Endodermal cell (in vitro differentiated cells): Measurements from ENCODE around the gene DOK3. TPM values are rescaled to one million over a fixed set of nuclear protein-coding genes. Genes with fewer than 3 reads are reported as not detected.
A peak's percentile ranks its signal among the peaks of the same experiment; 100 is the strongest.

Experiments used
- DNase-seq: peaks from one replicate; pipeline ENCODE4 v3.0.0-alpha.2; 2017
- H3K27ac ChIP-seq: 2 replicates; pipeline ENCODE4 v1.5.1; 2013; ENCODE audit warnings: mild to moderate bottlenecking, low read depth, low read length, moderate library complexity
- H3K27me3 ChIP-seq: 2 replicates; pipeline ENCODE4 v1.6.1; 2013; ENCODE audit warnings: mild to moderate bottlenecking, low read length, moderate library complexity; ENCODE audit not compliant: insufficient read depth, control insufficient read depth, poor library complexity, severe bottlenecking
- H3K36me3 ChIP-seq: 2 replicates; pipeline ENCODE4 v1.7.0; 2013; ENCODE audit warnings: mild to moderate bottlenecking, low read length, moderate library complexity; ENCODE audit not compliant: control insufficient read depth, insufficient read depth
- H3K4me1 ChIP-seq: one replicate; pipeline ENCODE4 v1.7.0; 2013; ENCODE audit warnings: low read length; ENCODE audit not compliant: control insufficient read depth, insufficient read depth
- H3K4me3 ChIP-seq: 2 replicates; pipeline ENCODE4 v1.5.1; 2013; ENCODE audit warnings: mild to moderate bottlenecking, low read length, moderate library complexity
- H3K9ac ChIP-seq: 2 replicates; pipeline ENCODE4 v1.6.1; 2013; ENCODE audit warnings: mild to moderate bottlenecking, low read length, moderate library complexity; ENCODE audit not compliant: poor library complexity, severe bottlenecking; ENCODE audit errors: extremely low read depth
- H3K9me3 ChIP-seq: 2 replicates; pipeline ENCODE4 v1.6.1; 2013; ENCODE audit warnings: mild to moderate bottlenecking, low read length, moderate library complexity; ENCODE audit not compliant: control insufficient read depth
- H3K27ac Mint-ChIP-seq: 2 replicates; pipeline ENCODE4 v1.8.0; 2020; ENCODE audit warnings: mixed read lengths
- H3K27me3 Mint-ChIP-seq: 2 replicates; pipeline ENCODE4 v1.8.0; 2021; ENCODE audit warnings: mild to moderate bottlenecking, mixed read lengths; ENCODE audit not compliant: insufficient read depth
- H3K36me3 Mint-ChIP-seq: 2 replicates; pipeline ENCODE4 v1.8.0; 2020; ENCODE audit warnings: low read depth, mixed read lengths
- H3K4me1 Mint-ChIP-seq: 2 replicates; pipeline ENCODE4 v1.8.0; 2020; ENCODE audit warnings: mixed read lengths
- H3K4me3 Mint-ChIP-seq: 2 replicates; pipeline ENCODE4 v1.8.0; 2020; ENCODE audit warnings: mild to moderate bottlenecking, moderate library complexity, mixed read lengths
- H3K9me3 Mint-ChIP-seq: 2 replicates; pipeline ENCODE4 v1.8.0; 2020; ENCODE audit warnings: mild to moderate bottlenecking, mixed read lengths
- CTCF ChIP-seq: fragments of 200-600 bp; sonication (generic); conservative IDR thresholded peaks from 2 replicates; pipeline ENCODE4 v1.5.0; 2021; ENCODE audit warnings: antibody characterized with exemption, mild to moderate bottlenecking
- WGBS, 2 experiments: methylation state at CpG; one replicate each; pipeline versions ENCODE4 v1.1.5 to v1.1.7; 2013; ENCODE audit warnings: missing lambda C conversion rate in 2 of 2, mixed read lengths in 1 of 2; ENCODE audit not compliant: insufficient coverage in 1 of 2, insufficient read length in 1 of 2; 5-methylcytosine and 5-hydroxymethylcytosine counted together
- total RNA-seq, 2 donors: library from RNA; stranded (reverse); fragmentation: NEBNext Ultra II Directional in 1 of 2; extraction: Animal tissue kit (Norgen Biotek cat#: 25700) in 1 of 2; gene quantifications; 2 replicates in 1 of 2; 3 replicates in 1 of 2; pipeline ENCODE4 v1.2.1, GENCODE V29; 2021

The DOK3 gene
- total RNA-seq, 2 donors from 2014 or later: 2.1 to 7.7 TPM

GRCh38 chr5:177548495-177548894, 38.9 kb upstream of the DOK3 start:
- Mint-ChIP-seq H3K36me3 (peaks cover 36% of the 10 kb centered on the region), H3K4me1 (peaks cover 42% of the 10 kb centered on the region), H3K9me3 (no peaks in the 10 kb centered on the region), H3K27me3 (no peaks in the 10 kb centered on the region), H3K4me3 (no peak overlapping the region), H3K27ac (peak overlapping the region; percentile 11)
- WGBS, 2 experiments: 71 to 98% methylated on average over 1 of the region's 1 CpG
- no peak for TF ChIP-seq CTCF
- no peak overlapping the region for H3K9ac ChIP-seq
- H3K27ac ChIP-seq: no peak overlapping the region
- DNase-seq: no peak
- H3K27me3 ChIP-seq: no peaks in the 10 kb centered on the region
- no peaks in the 10 kb centered on the region for H3K9me3 ChIP-seq
- H3K36me3 ChIP-seq: peaks cover 58% of the 10 kb centered on the region
- H3K4me1 ChIP-seq: peaks cover 29% of the 10 kb centered on the region
- no peak overlapping the region for H3K4me3 ChIP-seq

DNA sequence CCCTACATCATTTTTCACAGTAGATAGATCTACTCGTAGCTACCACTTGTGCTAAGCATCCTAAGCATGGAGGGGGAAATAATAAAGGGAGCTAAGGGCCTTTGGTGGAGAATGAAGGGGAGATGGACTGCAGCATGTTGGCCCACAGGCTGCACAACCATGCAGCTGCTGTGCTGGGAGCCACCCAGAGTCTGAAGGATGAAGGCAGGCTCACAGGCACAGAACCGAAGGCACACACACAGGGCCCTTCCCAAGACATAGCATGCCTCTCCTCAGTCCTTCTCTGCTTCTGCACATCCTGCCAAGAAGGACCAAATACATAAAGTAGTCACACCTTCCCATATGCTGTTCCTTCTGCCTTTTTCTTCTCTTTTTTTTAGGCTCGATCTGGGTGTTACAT, 38.1 kb upstream of the DOK3 start:
- H3K9me3 Mint-ChIP-seq: no peaks in the 10 kb centered on the region
- H3K27ac ChIP-seq: no peak overlapping the region
- H3K4me1 Mint-ChIP-seq: peaks cover 38% of the 10 kb centered on the region
- no peak overlapping the region for H3K4me3 Mint-ChIP-seq
- H3K36me3 ChIP-seq: peaks cover 61% of the 10 kb centered on the region
- H3K27me3 Mint-ChIP-seq: no peaks in the 10 kb centered on the region
- TF ChIP-seq CTCF: no peak
- no peaks in the 10 kb centered on the region for H3K27me3 ChIP-seq
- no peak for DNase-seq
- H3K9ac ChIP-seq: no peak overlapping the region
- no peaks in the 10 kb centered on the region for H3K9me3 ChIP-seq
- WGBS, 2 experiments: 96 to 100% methylated on average over 1 to 3 of the region's 3 CpGs
- H3K4me1 ChIP-seq: peaks cover 30% of the 10 kb centered on the region
- H3K36me3 Mint-ChIP-seq: peaks cover 34% of the 10 kb centered on the region
- no peak overlapping the region for H3K4me3 ChIP-seq
- H3K27ac Mint-ChIP-seq: no peak overlapping the region

DNA sequence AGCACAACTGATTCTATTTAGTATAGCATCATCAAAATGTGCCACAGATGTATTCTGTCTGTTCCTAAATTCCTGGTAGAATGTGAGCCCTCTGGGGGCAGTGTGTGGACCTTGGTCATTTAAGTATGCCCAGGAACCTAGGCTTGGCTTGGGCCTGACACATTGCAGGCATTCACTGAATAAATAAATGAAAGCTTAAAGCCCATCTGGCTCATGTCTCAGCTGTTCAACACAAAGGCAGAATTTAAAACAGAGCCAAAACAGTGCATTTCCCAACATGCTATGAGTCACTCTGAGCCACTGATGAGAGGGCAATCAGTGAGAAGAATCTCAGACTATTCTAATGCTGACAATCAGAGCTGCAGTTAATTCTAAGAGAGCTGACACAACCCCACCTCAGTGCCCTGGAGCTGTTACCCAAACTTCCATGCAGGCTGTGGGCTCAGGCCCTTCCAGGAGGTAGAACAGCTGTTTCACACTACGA, 36.7 kb upstream of the DOK3 start:
- 86 to 88% methylated on average over 1 of the region's 1 CpG for WGBS, 2 experiments
- H3K27ac Mint-ChIP-seq: peak overlapping the region; percentile 86
- H3K27me3 Mint-ChIP-seq: no peaks in the 10 kb centered on the region

More for the DNA sequence above, 36.7 kb upstream of the DOK3 start:
- Mint-ChIP-seq H3K36me3 (peaks cover 32% of the 10 kb centered on the region), H3K4me3 (no peak overlapping the region), H3K9me3 (no peaks in the 10 kb centered on the region), H3K4me1 (peaks cover 37% of the 10 kb centered on the region)
- no peaks in the 10 kb centered on the region for H3K27me3 ChIP-seq
- H3K9me3 ChIP-seq: no peaks in the 10 kb centered on the region
- H3K9ac ChIP-seq: no peak overlapping the region
- peak overlapping the region; percentile 30 for H3K4me3 ChIP-seq
- peak overlapping the region; percentile 25 for H3K27ac ChIP-seq
- TF ChIP-seq CTCF: peak; percentile 44
- H3K36me3 ChIP-seq: peaks cover 57% of the 10 kb centered on the region
- peaks cover 27% of the 10 kb centered on the region for H3K4me1 ChIP-seq
- no peak for DNase-seq
